ENCODE data around the gene MYL11.

DNA sequence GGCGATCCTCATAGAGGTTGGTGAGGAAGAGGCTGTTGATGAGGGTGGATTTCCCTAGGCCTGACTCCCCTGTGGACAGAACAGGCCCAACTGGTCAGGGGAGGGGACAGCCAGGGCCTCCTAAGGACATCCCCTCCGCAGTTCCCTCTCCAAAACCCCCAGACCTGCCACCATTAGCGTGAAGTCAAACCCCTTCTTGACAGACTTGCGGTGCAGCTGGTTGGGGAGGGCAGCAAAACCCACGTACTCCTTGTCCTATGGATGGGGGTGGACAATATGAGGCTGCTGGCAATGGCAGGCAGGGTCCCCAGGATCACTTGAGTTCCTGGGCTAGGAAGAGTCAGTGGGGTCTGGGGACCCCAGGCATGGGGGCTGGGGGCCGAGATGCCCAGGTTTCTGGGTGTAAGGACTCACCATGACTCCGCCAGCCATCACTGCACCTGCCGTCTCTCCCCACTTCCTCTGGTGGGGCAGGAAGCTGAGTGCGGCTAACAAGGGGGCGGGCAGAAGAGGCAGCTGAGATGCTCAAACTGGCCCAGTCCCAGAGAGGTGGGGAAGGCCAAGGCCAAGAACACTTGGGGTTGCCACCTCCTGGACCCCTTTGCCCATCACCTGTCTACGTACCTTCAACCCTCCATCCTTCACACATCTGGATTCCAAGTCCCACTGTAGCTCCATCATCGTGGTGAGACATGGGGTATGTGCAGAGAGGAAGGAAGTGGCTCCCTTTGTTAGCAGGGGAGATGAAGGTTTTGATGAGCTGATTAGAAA is 7.7 kb downstream of the MYL11 start, which contains the start of gene SEPTIN1:
- TF ChIP-seq LEF1 (IDR thresholded peaks at IDR 0.05; ENCODE audit: borderline replicate concordance) (no peak), BHLHE40 (IDR thresholded peaks at IDR 0.05; ENCODE audit: borderline replicate concordance) (no peak), ELF4 (IDR thresholded peaks at IDR 0.05) (no peak), FOXK2 (IDR thresholded peaks at IDR 0.05) (no peak), HDGF (IDR thresholded peaks at IDR 0.05; ENCODE audit: borderline replicate concordance) (no peak), SP1 (IDR thresholded peaks at IDR 0.05) (no peak), FOXA1 (IDR thresholded peaks at IDR 0.05) (no peak), TARDBP (IDR thresholded peaks at IDR 0.05) (no peak), FOXM1 (IDR thresholded peaks at IDR 0.05; ENCODE audit: borderline replicate concordance) (no peak), CTBP1 (IDR thresholded peaks at IDR 0.05; ENCODE audit: borderline replicate concordance) (no peak)
- TF ChIP-seq, protein P1, sequence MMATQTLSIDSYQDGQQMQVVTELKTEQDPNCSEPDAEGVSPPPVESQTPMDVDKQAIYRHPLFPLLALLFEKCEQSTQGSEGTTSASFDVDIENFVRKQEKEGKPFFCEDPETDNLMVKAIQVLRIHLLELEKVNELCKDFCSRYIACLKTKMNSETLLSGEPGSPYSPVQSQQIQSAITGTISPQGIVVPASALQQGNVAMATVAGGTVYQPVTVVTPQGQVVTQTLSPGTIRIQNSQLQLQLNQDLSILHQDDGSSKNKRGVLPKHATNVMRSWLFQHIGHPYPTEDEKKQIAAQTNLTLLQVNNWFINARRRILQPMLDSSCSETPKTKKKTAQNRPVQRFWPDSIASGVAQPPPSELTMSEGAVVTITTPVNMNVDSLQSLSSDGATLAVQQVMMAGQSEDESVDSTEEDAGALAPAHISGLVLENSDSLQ (IDR thresholded peaks at IDR 0.05), result no peak

Measured in HEK293T (cell line).